ENCODE data around the gene SARM1.
A peak's percentile ranks its signal among the peaks of the same experiment; 100 is the strongest.

The SARM1 gene

DNA sequence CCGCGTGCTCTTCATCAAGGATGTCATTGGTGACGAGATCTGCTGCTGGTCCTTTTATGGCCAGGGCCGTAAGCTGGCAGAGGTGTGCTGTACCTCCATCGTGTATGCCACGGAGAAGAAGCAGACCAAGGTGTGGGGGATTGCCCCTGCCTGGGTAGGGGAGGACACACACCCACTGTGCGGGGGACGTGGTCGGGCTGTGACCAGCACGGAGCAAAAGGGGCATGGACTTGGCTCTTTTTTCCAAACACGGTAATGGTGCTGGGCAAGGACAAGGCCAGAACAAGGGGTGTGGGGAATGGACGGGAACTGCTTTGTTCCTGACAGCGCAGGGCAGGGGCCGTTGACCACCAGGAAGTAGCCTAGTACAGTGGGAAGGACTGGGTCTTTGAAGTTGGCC is 29.2 kb upstream of the SARM1 start:
- no peak for DNase-seq

DNA sequence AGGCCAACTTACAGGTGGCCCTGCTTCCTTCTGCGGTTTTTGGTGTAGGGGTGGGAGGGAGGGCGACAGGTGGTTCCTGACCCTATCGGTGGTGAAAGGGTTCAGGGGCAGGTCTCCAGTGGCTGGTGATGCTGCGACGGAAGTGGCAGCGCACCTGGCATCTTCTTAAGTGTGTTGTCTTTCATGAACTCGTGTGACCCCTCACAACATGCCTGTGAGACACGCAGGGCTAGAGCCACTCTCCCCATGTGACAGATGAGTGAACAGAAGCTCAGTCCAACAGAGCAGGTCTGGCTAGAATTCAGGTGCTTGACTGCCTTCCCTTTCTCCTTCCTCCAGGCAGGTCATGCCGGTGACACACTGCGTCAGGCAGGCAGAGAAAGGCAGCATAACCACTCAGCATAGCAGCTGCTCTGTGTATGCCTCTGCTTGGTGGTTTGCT is 28.0 kb upstream of the SARM1 start:
- DNase-seq: no peak

DNA sequence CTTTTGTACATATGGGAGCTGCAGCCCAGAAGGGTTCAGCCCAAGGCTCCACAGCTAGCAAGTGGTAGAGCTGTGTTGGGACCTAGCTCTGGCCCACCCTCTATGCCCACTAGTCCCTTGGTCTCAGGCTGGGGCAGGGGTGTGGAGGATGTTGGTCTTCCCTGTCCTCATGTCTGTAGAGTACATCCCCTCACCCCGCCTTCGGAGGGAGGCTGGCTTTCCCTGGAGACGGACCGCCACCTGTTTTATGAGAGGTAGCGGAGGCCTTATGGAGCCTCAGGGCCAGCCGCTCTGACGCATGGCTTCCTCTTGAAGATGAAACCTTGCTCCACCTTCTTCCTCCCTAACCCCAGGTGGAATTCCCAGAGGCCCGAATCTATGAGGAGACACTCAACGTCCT is 27.5 kb upstream of the SARM1 start:
- no peak for DNase-seq

DNA sequence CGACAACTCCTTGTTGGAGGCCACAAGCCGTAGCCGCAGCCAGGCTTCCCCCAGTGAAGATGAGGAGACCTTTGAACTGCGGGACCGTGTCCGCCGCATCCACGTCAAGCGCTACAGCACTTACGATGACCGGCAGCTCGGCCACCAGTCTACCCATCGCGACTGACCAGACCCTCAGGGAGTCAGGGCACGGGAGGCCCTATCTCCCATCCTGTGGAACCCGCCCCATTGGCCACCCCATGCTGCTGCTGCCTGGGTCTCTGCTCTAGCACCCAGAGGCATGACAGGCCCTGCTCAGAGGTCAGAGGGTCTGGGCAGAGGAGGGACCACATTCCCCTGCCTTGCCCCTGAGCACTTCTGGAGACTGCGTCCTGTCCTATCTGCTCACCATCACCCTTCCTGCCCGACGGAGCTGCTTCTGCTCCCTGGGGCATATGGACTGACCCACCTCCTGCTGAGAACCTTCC is 27.0 kb upstream of the SARM1 start:
- no peak for DNase-seq

DNA sequence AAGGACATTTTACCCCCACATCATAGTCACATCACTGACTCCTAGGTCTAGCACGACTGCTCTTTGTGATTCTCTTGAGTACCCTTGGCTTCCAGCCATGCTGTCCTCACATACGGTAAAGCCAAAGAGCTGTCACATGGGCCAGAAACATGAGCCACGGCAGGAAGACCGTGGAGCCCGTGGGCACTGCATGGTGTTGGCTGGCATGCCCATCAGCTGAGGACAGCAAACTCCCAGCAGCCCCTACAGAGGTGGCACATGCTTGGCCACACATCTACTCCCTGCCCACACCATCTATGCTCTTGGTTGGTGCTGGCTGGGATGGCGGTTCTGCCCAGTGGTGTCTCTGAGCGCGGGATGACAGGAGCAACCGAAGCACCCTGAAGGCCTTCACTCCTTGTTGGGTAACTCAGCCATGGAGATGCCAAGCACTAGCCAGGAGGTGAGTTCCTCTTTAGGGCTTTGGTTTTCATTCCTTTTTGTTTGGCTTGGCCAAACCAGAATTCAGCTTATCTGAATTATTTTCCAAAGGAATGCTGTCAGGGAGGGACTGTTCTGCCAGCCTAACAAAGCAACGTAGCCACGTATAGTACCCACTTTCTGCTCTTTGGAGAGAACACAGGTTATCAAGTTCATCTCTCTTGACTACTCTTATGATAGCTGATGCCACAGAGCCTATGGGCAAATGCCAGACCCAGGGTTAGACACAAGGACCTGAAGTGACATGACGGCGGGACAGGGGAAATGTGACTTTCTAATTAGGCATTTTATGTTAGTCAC is 25.9 kb upstream of the SARM1 start:
- DNase-seq: no peak

DNA sequence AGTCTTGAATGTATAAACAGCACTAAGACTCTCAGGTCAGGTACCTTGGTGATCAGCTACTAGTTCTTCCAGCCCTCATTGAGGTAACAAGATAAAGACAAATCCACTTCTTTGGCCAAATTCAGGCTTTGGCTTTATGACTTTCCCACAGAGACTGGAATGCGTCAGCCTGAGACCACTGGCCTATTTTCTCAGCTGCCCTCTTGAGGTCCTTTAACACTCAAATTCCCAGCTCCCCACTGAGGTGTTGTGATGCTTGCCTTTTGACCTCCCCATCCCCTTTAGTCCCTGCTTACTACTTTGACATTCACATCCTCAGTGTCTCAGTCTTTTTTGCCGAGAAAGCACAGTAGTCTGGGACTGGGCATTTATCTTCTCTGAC is 25.3 kb upstream of the SARM1 start:
- DNase-seq: no peak

DNA sequence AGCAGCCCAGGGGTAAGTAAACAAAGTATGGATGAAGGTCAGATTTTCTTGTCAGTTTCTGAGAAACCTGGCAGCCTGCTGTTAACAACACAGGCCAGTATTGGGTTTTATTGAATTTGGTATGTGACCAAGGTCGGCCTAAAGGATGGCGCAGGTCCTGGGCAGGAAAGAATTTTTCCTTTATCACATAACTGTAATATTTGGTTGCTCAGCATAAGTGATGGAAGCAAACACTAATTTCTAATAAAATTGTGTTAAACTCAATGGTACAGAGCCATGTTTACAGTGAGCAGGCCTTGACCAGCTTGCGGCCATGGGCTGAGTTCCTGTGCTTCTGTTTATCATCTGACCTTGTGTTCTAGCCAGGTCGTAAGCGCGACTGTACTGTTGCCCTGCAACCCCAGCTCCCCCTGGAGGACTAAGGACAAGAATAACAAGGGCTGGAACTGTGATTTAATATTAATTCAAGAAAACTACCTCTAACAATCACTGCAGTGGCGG is 24.7 kb upstream of the SARM1 start:
- DNase-seq: no peak

DNA sequence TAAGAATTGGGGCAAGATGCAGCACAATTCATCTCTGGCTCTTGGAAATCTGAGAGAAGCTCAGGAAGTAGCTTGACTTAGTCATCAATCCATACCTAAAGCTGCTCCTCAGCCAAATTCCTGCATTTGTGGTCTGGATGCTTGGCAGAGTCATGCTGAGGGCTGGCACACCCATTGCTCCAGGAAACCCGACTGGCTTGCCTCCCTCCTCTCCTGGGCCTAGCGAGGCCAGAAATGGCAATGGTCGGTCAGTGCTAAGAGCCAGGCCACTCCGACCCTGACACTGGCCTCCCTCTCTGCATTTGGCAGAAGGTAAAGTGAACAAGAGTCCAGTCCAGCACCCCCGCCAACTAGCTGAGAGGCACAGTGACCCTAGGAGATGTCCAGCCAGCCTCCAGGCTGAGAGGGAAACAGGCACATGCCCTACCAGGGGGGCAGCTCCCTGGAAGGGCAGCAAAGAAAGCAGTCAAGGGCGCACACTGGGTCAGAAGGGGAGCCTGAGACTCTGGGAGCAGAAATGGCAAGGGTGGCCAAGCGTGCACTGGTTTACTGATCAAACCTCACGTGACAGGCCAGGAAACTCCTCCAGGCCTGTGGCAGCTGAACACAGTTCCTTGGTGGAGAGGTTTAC is 24.1 kb upstream of the SARM1 start:
- no peak for DNase-seq

DNA sequence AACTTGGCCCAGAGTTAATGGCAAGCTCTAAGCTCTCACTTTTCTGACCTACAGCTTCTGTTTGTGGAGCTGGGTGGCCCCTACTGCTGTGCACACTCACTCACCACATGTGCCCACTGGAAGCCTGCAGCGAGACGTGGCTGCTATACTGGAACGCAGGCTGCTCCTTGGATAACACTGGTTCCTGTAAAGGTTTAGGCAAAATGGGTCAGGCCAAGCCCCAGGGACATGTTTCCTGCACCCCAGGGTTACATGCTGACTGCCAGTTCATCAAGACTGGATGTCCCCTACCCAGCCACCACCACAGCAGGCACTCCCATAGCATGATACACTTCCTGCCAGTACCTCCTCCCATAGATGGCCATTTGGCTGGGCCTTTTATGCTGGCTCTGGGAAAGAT is 22.5 kb upstream of the SARM1 start:
- no peak for DNase-seq

DNA sequence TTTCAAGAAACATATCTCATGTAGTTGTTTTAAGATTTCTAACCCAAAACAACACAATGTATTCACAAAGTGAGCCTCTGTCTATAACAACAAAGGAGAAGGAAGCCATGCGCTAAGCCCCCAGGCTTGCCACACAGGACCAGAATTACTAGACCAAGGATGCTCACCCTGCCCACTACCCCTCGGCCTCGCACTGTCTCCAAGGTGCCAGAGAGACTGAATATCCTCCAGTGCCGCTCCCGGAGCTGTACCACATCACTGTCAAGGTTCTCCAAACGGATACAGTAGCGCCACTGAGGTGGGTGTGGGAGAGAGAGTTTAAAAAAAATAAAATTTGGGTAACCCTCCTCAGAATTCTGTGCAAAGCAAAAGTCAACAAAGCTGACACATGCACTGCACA is 21.2 kb upstream of the SARM1 start:
- no peak for DNase-seq

DNA sequence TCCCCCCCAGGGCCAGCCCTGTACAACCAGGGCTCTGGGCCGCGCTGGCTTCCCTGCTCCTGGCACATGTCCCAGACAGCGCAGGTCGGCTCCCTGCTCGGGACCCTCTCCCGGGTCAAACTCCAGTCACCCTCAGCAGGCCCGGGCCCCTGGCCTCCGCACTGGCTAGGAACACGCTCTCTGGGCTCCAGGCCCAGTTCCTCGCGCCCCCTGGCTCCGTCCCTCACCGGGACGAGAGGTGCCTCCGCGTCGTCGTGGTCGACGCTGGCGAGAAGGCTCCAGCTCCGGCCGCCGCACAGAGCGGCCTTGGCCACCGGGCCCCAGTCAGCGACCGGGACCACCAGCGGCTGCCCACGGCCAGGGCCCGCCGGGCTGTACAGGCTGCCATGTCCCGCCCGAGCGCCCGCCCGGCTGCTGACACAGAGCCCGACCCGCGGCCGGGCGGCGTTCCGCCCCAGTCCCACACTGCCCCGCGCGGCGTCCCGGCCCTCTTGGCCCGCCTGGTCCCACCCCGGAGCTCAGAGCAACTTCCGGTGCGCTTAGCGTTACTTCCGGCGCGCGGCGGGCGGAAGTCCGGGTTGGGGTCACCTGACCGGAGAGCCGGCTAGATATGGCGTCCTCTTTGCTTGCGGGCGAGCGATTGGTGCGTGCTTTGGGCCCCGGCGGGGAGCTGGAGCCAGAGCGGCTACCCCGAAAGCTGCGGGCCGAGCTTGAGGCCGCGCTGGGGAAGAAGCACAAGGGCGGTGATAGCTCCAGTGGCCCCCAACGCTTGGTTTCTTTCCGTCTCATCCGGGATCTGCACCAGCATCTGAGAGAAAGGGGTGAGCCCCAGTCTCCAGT is 14.2 kb upstream of the SARM1 start, which contains the start of gene POLDIP2:
Gene POLDIP2 (minus strand): TSS at position 467 of the 840 bp plus-strand sequence. CDS start 79 bp downstream, at position 388.
- DNase-seq: peak; percentile 85 to 92

DNA sequence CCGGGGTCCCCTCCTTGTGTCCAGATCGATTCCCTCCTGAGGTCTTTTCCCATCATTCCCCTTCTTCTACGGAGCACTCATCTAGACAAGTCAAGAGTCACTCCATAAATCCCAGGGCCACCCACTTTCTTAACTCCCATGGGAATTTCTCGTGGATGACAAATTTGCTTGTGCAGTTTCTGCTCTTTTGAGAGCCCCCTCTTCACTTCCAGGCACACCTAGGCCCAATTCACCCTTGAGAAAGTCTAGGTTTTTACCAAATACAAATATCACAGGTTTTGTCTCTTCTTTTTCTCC is 13.6 kb upstream of the SARM1 start:
- DNase-seq: peak in 1 of 2 experiments; percentile 7

DNA sequence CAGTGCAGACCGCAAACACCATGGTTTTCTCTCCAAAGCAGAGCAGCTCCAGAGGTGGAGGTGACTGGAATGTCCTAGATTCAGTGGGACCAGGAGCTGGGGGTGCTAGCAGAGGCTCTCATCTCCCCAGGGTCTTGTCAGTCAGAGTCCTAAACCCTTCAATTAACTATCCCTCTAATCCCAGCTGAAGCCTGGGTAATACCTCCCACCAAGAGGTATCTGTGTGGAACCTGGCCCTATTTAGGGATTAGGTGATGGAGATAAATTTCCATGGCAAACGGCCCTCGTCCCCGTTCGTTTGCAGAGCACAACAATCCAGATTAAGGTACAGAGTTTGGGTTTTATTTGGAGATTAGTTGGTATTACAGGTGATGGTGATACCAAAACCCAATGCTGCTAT is 8.3 kb upstream of the SARM1 start:
- DNase-seq: no peak

DNA sequence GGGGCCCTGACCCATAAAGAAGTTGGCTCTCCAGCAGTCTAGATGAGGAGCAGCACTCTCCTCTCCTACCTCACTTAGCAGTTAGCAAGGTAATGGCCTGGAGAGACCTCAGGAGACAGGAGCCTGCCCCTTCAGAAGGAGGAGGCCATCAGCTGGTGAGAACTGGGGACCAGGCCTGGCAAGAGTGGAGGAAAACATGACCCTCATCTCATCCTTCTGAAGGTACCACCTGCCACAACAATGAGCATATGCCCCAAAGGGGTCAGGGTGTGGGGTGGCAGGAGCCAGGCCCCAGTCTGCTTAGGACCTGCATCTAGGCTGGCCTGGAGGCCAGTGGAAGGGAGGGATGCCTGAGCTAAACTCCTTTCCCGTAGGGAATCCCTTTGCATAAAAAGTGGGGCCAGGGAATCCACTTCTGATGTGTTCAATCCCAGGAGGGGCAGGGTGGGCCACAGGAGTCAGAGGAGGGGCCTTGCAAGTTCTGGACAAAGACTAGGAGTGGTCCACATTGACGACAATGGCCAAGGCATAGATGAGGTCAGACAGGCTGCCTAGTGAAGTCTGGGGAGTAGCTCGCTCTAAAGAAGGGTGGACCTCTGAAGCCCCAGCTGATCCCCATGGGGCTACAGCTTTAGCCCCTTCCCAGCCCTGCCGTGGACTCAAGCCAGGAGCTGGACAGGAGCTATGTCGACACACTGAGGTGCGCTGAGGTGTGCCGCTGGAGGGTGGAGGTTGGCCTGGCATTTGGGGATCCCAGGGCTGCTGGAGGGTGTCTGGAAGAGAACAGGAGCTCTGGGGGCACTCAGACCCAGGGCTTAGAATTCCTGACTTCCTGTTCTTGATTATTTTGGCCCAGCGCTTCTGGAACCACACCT is 7.5 kb upstream of the SARM1 start:
- DNase-seq: no peak

DNA sequence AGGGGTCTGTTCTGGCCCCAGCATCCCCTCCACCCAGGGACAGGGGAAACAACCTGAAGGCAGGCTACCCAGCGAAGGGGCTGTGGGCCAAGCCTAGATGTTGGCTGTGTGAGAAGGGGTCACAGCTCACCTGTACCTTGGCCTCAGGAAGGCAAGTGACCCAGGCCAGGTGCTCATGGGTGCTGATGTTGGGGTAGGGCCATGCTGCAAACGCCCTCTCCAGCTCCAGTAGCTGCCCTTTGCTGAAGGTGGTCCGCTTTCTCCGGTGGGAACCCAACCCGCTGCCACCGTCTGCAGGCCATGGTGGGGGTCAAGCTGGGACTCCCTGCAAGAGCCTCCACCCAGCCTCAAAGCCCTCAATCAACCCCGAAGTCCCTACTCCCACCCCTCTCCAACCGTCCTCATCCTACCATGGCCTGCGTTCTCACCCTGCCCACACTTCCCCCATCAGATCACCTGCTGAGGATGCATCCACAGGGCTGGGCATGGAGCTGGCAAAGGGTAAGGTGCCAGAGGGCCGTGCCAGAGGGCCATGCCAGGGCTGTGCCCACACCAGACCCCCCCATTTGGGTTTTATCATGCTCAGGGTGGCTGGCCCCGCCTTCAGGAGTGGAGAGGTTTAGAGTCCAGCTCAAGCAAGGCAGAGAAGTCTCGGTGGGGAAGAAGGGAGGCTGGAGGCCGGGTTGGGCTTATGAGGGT is 6.7 kb upstream of the SARM1 start, which contains the start of gene SEBOX:
Gene SEBOX (minus strand): TSS at position 535 of the 699 bp plus-strand sequence. CDS start 48 bp downstream, at position 487.
- no peak for DNase-seq

DNA sequence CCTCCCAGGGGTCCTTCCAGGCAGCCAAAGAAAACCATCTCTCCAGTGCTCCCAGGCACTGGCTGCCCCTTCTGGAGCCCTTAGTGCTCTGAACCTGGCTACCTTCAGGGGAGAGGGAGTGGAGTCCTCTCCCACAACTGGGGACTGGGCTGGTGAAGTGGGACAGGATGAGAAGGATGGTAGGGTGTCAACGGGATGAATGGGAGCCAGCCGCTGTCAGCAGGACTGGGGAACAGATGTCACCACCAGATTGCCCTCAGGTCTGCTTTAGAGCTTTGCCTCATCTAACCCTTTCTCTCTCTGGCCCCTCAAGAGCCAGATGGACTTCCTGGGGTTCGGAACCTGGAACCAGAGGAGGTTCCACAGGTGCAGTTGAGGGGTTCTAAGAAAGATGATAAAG is 6.0 kb upstream of the SARM1 start:
- DNase-seq: no peak

DNA sequence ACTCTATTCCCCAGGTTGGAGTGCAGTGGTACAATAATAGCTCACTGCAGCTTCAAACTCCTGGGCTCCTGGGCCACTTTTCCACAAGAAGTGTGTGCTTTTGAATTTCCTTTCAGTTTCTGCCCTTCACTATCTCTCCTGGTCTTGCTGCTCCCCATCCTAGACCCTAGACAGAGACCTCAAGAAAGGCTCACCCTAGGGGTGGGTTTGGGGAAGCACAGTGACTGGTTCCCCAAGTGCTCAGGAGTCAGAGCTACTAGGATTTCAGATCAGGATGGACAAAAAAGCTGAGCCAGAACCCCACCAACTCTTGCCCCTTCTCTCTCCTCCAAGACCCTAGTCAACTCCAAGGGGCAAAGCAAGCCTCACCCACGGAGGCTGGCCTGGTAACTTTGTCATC is 4.9 kb upstream of the SARM1 start:
- DNase-seq: no peak

DNA sequence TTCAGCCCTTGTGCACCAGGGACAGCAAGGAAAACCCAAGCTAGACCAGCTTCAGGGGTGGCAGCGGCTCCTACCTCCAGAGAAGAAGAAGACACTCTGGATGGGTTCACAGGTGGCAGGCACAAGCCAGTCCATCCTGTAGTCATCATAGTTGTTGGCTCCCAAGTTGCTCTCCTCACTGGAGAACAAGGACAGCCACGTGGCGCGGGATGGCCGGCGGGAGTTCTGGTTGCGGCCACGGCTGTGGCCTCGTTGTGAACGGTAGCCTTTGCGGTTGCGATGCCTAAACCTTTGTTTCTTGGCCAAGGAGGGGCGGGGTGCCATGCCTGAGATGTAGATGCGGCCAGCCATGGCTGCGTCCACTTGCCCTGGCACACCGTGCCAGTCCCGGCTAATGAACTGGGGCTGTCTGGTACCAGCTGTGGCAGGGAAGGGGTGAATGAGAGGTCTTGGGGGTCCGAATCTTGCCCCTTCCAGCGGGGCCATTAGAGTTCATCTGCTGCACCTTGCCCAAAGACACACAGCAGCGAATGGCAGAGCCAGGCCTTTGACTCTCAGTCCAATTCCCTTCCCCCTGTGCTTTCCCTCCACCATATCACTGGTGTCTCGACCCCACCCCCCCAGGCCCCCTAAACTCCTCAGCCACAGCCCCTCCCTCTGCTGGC is 3.7 kb upstream of the SARM1 start:
- DNase-seq: no peak

DNA sequence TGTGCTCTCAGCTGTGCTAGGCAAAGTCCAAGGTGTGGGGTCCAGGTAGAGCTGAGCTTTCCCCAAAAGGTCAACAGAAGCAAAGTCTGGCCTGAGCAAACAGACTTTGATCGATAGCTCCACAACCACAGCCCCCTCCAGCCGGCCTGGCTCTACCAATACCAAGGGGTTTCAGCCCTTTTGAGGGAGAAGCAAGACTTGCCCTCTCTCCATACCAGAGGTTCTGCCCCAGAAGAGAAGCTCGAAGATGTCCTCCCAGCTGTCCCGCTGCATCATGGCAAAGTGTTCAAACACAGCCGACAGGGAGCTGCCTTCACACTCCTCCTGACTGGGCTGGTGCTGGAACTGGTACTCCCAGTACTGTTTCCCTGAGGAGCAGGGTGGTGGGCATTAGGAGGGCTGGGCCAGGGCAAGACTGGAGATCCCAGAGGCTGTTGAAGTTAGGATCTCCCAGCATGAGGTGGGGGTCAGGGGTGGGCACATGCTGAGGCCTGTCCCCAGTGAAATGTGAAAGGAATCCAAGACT is 3.1 kb upstream of the SARM1 start:
- DNase-seq: no peak

DNA sequence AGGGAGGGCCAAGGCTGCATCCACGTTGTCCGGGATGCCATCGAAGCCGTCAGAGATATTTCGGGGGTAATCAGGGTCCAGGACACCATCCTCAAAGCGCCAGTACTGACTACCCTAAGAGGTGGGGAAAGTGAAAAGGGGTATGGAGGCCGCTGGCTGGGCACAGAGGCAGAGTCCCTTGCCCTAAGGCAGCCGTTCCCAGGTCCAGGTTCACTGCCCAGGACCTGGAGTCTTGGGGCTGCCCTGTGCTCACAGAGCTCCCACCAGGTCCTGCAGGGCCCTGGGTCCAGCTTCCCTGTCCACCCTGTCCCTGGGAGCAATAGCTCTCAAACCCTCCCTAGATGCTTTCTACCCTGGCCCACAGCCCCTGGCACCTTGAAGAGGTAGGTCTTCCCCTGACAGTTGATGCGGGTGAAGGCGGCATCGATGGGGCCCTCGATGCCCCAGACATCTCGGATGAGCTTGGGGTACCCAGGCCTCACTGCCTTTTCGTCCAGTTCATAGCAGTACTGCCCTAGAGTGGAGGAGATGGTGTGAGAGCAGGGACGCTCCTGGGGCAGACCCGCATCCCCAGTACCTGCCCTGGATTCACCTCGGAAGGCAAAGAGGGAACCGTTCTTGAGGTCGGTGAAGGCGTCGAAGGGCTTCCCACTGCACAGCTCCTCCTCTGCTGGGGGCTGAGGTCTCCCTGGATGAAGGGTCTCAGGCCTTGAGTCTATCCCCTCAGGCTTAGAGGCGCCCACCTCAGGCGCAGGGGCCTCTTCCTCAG is 2.4 kb upstream of the SARM1 start:
- no peak for DNase-seq

Measured in NCI-H1930 (cell line).